SK-N-SH treated with all-trans-retinoic acid at 6 μM for 48 hours (cell line): ENCODE data around the gene HELZ.

Source experiments
- ATAC-seq: fragments of 200-7000 bp; cut with Tn5 transposase; 3 replicates; pipeline ENCODE4 v1.9.1; 2020; ENCODE audit warnings: mild to moderate bottlenecking, moderate library complexity
- ARNTL ChIP-seq: fragments of 450-650 bp; formaldehyde crosslinking; IDR thresholded peaks from 2 replicates; pipeline ENCODE4 v1.5.0; 2020; ENCODE audit warnings: low read depth, mild to moderate bottlenecking, moderate library complexity, borderline replicate concordance
- BACH2 ChIP-seq: fragments of 250-450 bp; sonication (Bioruptor Pico); IDR thresholded peaks from 2 replicates; pipeline ENCODE4 v1.9.0; 2021; ENCODE audit warnings: mild to moderate bottlenecking, borderline replicate concordance
- CSDC2 ChIP-seq: fragments of 250-450 bp; sonication (Bioruptor Pico); IDR thresholded peaks from 2 replicates; pipeline ENCODE4 v1.5.0; 2020; ENCODE audit warnings: mild to moderate bottlenecking, moderate library complexity
- ESRRG ChIP-seq: fragments of 250-450 bp; sonication (Bioruptor Pico); IDR thresholded peaks from 2 replicates; pipeline ENCODE4 v1.6.1; 2021; ENCODE audit warnings: mild to moderate bottlenecking
- GLIS3 ChIP-seq: fragments of 250-450 bp; sonication (Bioruptor Pico); IDR thresholded peaks from 2 replicates; pipeline ENCODE4 v1.5.0; 2020; ENCODE audit warnings: mild to moderate bottlenecking, moderate library complexity
- ISL1 ChIP-seq: fragments of 250-450 bp; sonication (Bioruptor Pico); IDR thresholded peaks from 2 replicates; pipeline ENCODE4 v2.1.2; 2022; ENCODE audit warnings: mild to moderate bottlenecking, moderate library complexity
- OSR1 ChIP-seq: fragments of 250-450 bp; sonication (Bioruptor Pico); IDR thresholded peaks from 2 replicates; pipeline ENCODE4 v1.8.0; 2022; ENCODE audit warnings: moderate library complexity, mild to moderate bottlenecking, inconsistent platforms
- PPARA ChIP-seq: fragments of 250-450 bp; sonication (Bioruptor Pico); IDR thresholded peaks from 2 replicates; pipeline ENCODE4 v1.5.0; 2020; ENCODE audit warnings: mild to moderate bottlenecking, borderline replicate concordance
- RARB ChIP-seq: fragments of 250-450 bp; sonication (Bioruptor Pico); IDR thresholded peaks from 2 replicates; pipeline ENCODE4 v1.8.0; 2021; ENCODE audit warnings: mild to moderate bottlenecking, moderate library complexity
- SNAI2 ChIP-seq: fragments of 250-450 bp; sonication (Bioruptor Pico); IDR thresholded peaks from 2 replicates; pipeline ENCODE4 v1.5.0; 2020; ENCODE audit warnings: mild to moderate bottlenecking, moderate library complexity
- TCF4 ChIP-seq: fragments of 250-450 bp; sonication (Bioruptor Pico); IDR thresholded peaks from 2 replicates; pipeline ENCODE4 v1.8.0; 2021; ENCODE audit warnings: mild to moderate bottlenecking, moderate library complexity, borderline replicate concordance
- TOX ChIP-seq: fragments of 250-450 bp; sonication (Bioruptor Pico); IDR thresholded peaks from 2 replicates; pipeline ENCODE4 v1.8.0; 2021; ENCODE audit warnings: mild to moderate bottlenecking, moderate library complexity, borderline replicate concordance
- ZC3H10 ChIP-seq: fragments of 250-450 bp; sonication (Bioruptor Pico); IDR thresholded peaks from 2 replicates; pipeline ENCODE4 v1.5.1; 2021; ENCODE audit warnings: mild to moderate bottlenecking, moderate library complexity
- ZFP3 ChIP-seq: fragments of 250-450 bp; sonication (Bioruptor Pico); IDR thresholded peaks from 2 replicates; pipeline ENCODE4 v1.5.0; 2020; ENCODE audit warnings: mild to moderate bottlenecking, moderate library complexity
- ZFP30 ChIP-seq: fragments of 450-650 bp; formaldehyde crosslinking; IDR thresholded peaks from 2 replicates; pipeline ENCODE4 v1.5.0; 2022; ENCODE audit warnings: mild to moderate bottlenecking, moderate library complexity
- ZNF70 ChIP-seq: fragments of 450-650 bp; formaldehyde crosslinking; IDR thresholded peaks from 2 replicates; pipeline ENCODE4 v1.5.0; 2020; ENCODE audit warnings: mild to moderate bottlenecking, moderate library complexity
- ZNF8 ChIP-seq: fragments of 450-650 bp; formaldehyde crosslinking; IDR thresholded peaks from 2 replicates; pipeline ENCODE4 v1.5.0; 2020; ENCODE audit warnings: mild to moderate bottlenecking, moderate library complexity
- TF ChIP-seq, protein P1 (sequence below): fragments of 250-450 bp; sonication (Bioruptor Pico); IDR thresholded peaks from 2 replicates; pipeline ENCODE4 v1.5.1; 2021; ENCODE audit warnings: mild to moderate bottlenecking, moderate library complexity
- TF ChIP-seq, protein P2 (sequence below): fragments of 250-450 bp; sonication (Bioruptor Pico); IDR thresholded peaks from 2 replicates; pipeline ENCODE4 v1.8.0; 2020; ENCODE audit warnings: mild to moderate bottlenecking, moderate library complexity, borderline replicate concordance
- TF ChIP-seq, protein P3 (sequence below): fragments of 250-450 bp; sonication (Bioruptor Pico); IDR thresholded peaks from 2 replicates; pipeline ENCODE4 v1.8.0; 2021; ENCODE audit warnings: low read depth, mild to moderate bottlenecking, moderate library complexity, borderline replicate concordance
- TF ChIP-seq, protein P4 (sequence below): fragments of 250-450 bp; sonication (Bioruptor Pico); IDR thresholded peaks from 2 replicates; pipeline ENCODE4 v1.5.0; 2020; ENCODE audit warnings: mild to moderate bottlenecking, moderate library complexity
- TF ChIP-seq, protein P5 (sequence below): fragments of 250-450 bp; sonication (Bioruptor Pico); IDR thresholded peaks from 2 replicates; pipeline ENCODE4 v1.5.1; 2020; ENCODE audit warnings: low read depth, mild to moderate bottlenecking, moderate library complexity

HELZ gene

DNA sequence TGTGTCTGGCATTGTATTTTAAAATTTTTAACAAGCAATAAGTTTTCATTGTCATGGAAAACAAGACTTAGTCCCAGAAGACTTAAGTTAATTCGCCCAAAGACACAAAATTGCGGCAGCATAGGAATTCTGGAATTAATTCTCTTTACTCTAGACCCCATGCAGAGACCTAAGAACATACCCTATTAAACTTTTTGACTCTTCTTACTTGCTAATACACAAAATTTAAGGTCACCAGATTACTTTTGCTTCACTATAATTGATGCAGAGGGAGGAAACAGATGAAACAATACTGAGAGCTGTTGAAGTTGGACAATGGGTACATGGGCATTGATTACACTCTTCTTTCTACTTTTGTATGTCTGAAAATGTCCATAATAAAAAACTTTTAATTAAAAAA, 12.6 kb downstream of the HELZ start:
- TF ChIP-seq ZFP3 (CRISPR knock-in tag) (no peak), ISL1 (CRISPR knock-in tag) (no peak), CSDC2 (CRISPR knock-in tag) (no peak), ZFP30 (CRISPR knock-in tag) (no peak), BACH2 (CRISPR knock-in tag) (no peak)
- TF ChIP-seq, protein P1, sequence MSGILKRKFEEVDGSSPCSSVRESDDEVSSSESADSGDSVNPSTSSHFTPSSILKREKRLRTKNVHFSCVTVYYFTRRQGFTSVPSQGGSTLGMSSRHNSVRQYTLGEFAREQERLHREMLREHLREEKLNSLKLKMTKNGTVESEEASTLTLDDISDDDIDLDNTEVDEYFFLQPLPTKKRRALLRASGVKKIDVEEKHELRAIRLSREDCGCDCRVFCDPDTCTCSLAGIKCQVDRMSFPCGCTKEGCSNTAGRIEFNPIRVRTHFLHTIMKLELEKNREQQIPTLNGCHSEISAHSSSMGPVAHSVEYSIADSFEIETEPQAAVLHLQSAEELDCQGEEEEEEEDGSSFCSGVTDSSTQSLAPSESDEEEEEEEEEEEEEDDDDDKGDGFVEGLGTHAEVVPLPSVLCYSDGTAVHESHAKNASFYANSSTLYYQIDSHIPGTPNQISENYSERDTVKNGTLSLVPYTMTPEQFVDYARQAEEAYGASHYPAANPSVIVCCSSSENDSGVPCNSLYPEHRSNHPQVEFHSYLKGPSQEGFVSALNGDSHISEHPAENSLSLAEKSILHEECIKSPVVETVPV (CRISPR knock-in tag), result no peak
- TF ChIP-seq, protein P2, sequence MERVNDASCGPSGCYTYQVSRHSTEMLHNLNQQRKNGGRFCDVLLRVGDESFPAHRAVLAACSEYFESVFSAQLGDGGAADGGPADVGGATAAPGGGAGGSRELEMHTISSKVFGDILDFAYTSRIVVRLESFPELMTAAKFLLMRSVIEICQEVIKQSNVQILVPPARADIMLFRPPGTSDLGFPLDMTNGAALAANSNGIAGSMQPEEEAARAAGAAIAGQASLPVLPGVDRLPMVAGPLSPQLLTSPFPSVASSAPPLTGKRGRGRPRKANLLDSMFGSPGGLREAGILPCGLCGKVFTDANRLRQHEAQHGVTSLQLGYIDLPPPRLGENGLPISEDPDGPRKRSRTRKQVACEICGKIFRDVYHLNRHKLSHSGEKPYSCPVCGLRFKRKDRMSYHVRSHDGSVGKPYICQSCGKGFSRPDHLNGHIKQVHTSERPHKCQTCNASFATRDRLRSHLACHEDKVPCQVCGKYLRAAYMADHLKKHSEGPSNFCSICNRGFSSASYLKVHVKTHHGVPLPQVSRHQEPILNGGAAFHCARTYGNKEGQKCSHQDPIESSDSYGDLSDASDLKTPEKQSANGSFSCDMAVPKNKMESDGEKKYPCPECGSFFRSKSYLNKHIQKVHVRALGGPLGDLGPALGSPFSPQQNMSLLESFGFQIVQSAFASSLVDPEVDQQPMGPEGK (CRISPR knock-in tag), result no peak
- ATAC-seq, result no peak

DNA sequence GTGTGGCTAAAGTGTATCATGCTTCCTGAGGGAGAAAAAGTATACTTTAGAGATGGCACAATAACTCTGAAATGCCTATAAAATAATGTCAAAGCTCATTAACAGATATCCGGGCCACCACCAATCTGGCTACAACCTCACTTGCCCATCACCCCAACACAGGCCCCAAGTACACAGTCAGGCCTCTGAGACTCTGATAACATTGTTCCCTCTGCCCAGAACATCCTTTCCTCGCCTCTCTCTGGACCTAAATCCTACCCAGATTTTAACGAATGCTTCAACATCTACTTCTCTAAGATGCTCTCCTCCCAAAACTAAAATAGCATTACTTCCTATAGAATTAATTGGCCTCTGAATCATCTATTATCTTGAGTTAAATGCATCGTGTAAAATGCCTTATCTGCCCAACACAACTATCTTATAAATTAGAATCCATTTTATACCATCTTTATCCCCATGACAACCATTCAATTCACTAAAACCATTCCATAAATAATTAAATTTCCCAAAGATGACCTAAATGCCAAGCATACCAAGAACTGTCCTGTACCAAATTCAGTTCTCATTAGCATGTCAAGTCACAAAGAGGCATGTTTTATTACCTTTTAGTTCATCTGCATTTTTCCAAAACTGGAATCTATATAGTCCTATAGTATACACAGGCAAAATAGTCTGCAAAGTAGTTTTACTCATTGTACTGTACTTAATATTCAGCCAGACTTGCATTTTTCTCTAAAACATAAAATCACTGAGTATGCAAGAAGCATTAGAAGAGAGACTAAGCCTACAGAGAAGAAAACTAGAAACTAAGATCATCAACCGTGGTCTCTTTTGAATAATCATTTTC, 15.7 kb downstream of the HELZ start:
- peak; percentile 75 for ATAC-seq
- no peak for TF ChIP-seq ZC3H10 (CRISPR knock-in tag)
- TF ChIP-seq SNAI2 (CRISPR knock-in tag), result no peak
- TF ChIP-seq GLIS3 (CRISPR knock-in tag), result peak; percentile 68; the same call in 1 of the 2 replicates
- TF ChIP-seq, protein P1 (CRISPR knock-in tag), result peak; percentile 68; the same call in 1 of the 2 replicates
- TF ChIP-seq RARB (CRISPR knock-in tag), result no peak
- TF ChIP-seq, protein P3, sequence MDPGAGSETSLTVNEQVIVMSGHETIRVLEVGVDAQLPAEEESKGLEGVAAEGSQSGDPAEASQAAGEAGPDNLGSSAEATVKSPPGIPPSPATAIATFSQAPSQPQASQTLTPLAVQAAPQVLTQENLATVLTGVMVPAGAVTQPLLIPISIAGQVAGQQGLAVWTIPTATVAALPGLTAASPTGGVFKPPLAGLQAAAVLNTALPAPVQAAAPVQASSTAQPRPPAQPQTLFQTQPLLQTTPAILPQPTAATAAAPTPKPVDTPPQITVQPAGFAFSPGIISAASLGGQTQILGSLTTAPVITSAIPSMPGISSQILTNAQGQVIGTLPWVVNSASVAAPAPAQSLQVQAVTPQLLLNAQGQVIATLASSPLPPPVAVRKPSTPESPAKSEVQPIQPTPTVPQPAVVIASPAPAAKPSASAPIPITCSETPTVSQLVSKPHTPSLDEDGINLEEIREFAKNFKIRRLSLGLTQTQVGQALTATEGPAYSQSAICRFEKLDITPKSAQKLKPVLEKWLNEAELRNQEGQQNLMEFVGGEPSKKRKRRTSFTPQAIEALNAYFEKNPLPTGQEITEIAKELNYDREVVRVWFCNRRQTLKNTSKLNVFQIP (CRISPR knock-in tag), result no peak
- no peak for TF ChIP-seq ARNTL (CRISPR knock-in tag)
- no peak for TF ChIP-seq ZNF70 (CRISPR knock-in tag)
- TF ChIP-seq, protein P4, sequence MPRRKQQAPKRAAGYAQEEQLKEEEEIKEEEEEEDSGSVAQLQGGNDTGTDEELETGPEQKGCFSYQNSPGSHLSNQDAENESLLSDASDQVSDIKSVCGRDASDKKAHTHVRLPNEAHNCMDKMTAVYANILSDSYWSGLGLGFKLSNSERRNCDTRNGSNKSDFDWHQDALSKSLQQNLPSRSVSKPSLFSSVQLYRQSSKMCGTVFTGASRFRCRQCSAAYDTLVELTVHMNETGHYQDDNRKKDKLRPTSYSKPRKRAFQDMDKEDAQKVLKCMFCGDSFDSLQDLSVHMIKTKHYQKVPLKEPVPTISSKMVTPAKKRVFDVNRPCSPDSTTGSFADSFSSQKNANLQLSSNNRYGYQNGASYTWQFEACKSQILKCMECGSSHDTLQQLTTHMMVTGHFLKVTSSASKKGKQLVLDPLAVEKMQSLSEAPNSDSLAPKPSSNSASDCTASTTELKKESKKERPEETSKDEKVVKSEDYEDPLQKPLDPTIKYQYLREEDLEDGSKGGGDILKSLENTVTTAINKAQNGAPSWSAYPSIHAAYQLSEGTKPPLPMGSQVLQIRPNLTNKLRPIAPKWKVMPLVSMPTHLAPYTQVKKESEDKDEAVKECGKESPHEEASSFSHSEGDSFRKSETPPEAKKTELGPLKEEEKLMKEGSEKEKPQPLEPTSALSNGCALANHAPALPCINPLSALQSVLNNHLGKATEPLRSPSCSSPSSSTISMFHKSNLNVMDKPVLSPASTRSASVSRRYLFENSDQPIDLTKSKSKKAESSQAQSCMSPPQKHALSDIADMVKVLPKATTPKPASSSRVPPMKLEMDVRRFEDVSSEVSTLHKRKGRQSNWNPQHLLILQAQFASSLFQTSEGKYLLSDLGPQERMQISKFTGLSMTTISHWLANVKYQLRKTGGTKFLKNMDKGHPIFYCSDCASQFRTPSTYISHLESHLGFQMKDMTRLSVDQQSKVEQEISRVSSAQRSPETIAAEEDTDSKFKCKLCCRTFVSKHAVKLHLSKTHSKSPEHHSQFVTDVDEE, result no peak
- TF ChIP-seq ZFP30 (CRISPR knock-in tag), result no peak
- TF ChIP-seq ZFP3 (CRISPR knock-in tag), result no peak
- TF ChIP-seq, protein P5, sequence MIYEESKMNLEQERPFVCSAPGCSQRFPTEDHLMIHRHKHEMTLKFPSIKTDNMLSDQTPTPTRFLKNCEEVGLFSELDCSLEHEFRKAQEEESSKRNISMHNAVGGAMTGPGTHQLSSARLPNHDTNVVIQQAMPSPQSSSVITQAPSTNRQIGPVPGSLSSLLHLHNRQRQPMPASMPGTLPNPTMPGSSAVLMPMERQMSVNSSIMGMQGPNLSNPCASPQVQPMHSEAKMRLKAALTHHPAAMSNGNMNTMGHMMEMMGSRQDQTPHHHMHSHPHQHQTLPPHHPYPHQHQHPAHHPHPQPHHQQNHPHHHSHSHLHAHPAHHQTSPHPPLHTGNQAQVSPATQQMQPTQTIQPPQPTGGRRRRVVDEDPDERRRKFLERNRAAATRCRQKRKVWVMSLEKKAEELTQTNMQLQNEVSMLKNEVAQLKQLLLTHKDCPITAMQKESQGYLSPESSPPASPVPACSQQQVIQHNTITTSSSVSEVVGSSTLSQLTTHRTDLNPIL (CRISPR knock-in tag), result peak; percentile 45; the same call in 1 of the 2 replicates
- TF ChIP-seq PPARA (CRISPR knock-in tag), result no peak
- TF ChIP-seq ESRRG, result no peak
- no peak for TF ChIP-seq TOX (CRISPR knock-in tag)
- TF ChIP-seq TCF4 (CRISPR knock-in tag), result 0 out of 2 replicates have a peak, but pooled peaks have one; percentile 26
- no peak for TF ChIP-seq OSR1 (CRISPR knock-in tag)
- TF ChIP-seq, protein P2 (CRISPR knock-in tag), result no peak; the same call in 1 of the 2 replicates
- peak; percentile 96 for TF ChIP-seq ISL1 (CRISPR knock-in tag)
- no peak; the same call in 1 of the 2 replicates for TF ChIP-seq ZNF8
- TF ChIP-seq BACH2 (CRISPR knock-in tag), result no peak
